Right kidney (tissue), 9 donors: ENCODE data around the gene SMIM1.
"Not testable (repeated sequence)": the region's sequence is repeated elsewhere in the genome, so short reads cannot be mapped to it uniquely, and the experiment has no call there.

Experiments
- DNase-seq: peaks from one replicate; pipeline ENCODE4 v3.0.0-alpha.2; 2016
- long read RNA-seq, 8 donors: transcript quantifications; one replicate each; lab custom pipeline, GENCODE V29; 2026

The SMIM1 gene, protein sequence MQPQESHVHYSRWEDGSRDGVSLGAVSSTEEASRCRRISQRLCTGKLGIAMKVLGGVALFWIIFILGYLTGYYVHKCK
- long read RNA-seq, donor 1, transcript SMIM1-204 (4 exons, 446 nt), result major isoform, 11 of 32 reads
- long read RNA-seq, donor 1, transcript SMIM1-201 (4 exons, 547 nt), result minor isoform, 6 of 32 reads
- long read RNA-seq, donor 1, partial matches to known transcripts, result 15 of 32 reads
- long read RNA-seq, donor 1, other reads (novel, unspliced or antisense), result 0 of 32 reads
- long read RNA-seq, donor 2, transcript SMIM1-204 (4 exons, 446 nt), result minor isoform, 11 of 37 reads
- long read RNA-seq, donor 2, transcript SMIM1-201 (4 exons, 547 nt), result major isoform, 15 of 37 reads
- long read RNA-seq, donor 2, partial matches to known transcripts, result 10 of 37 reads
- long read RNA-seq, donor 2, other reads (novel, unspliced or antisense), result 0 of 37 reads
- long read RNA-seq, donor 3, partial matches to known transcripts, result 0 of 7 reads
- long read RNA-seq, donor 3, other reads (novel, unspliced or antisense), result 0 of 7 reads
- long read RNA-seq, donor 4, transcript SMIM1-204 (4 exons, 446 nt), result major isoform, 8 of 15 reads
- long read RNA-seq, donor 4, partial matches to known transcripts, result 5 of 15 reads
- long read RNA-seq, donor 4, other reads (novel, unspliced or antisense), result 0 of 15 reads
- long read RNA-seq, donor 5, transcript SMIM1-204 (4 exons, 446 nt), result major isoform, 11 of 22 reads
- long read RNA-seq, donor 5, partial matches to known transcripts, result 8 of 22 reads
- long read RNA-seq, donor 5, other reads (novel, unspliced or antisense), result 0 of 22 reads
- long read RNA-seq, donor 6, transcript SMIM1-201 (4 exons, 547 nt), result minor isoform, 7 of 33 reads
- long read RNA-seq, donor 6, transcript SMIM1-204 (4 exons, 446 nt), result major isoform, 11 of 33 reads
- long read RNA-seq, donor 6, partial matches to known transcripts, result 15 of 33 reads
- long read RNA-seq, donor 6, other reads (novel, unspliced or antisense), result 0 of 33 reads
- long read RNA-seq, donor 7, transcript SMIM1-201 (4 exons, 547 nt), result minor isoform, 7 of 40 reads
- long read RNA-seq, donor 7, transcript SMIM1-204 (4 exons, 446 nt), result major isoform, 18 of 40 reads
- long read RNA-seq, donor 7, partial matches to known transcripts, result 15 of 40 reads
- long read RNA-seq, donor 7, other reads (novel, unspliced or antisense), result 0 of 40 reads
- long read RNA-seq, donor 8, transcript SMIM1-204 (4 exons, 446 nt), result major isoform, 10 of 17 reads
- long read RNA-seq, donor 8, transcript SMIM1-201 (4 exons, 547 nt), result minor isoform, 6 of 17 reads
- long read RNA-seq, donor 8, partial matches to known transcripts, result 0 of 17 reads
- long read RNA-seq, donor 8, other reads (novel, unspliced or antisense), result 0 of 17 reads

DNA sequence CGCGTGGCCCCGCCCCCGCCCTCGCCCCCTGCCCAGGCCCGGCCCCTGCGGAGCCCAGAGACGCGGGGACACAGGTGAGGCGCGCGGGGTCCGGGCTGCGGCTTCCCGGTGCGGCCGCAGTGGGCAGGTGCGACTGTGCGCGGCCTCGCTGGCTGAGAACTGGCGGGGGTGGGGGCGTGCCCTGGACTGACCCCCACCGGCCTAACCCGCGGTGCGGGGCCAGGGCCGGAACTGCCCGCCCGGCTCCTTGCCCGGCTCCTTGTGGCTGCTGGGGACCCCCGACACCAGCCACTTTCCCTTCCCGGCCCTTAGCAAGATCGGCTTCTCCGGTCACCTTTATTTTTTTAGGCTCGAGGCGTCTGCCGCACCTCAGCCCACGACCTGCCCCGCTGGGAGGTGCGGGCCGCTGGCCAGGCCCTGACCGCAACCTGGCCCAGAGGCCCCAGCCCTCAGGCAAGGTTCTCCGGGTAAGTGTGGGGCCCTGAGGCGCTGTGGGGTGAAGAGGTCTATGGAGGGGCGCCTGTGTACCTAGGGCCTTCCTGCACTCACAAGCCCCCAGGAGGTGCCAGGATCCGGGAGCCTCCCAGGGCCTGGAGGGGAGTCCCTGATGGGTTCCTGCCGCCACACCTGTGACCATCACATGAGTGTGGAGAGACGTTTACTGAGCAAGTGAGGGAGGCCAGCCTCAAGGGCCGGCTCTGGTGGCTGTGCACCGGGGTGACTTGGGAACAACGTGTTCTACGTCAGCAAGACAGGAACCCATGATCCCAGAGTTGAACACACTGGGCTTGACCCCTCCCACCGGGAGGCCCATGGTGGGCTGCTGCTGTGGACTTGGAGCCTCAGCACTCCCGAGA lies at the start of gene SMIM1:
Gene SMIM1 (plus strand): TSS at position 35 of the 857 bp plus-strand sequence. CDS start 2,625 bp downstream, outside the sequence.
- DNase-seq, result peak; percentile 70

DNA sequence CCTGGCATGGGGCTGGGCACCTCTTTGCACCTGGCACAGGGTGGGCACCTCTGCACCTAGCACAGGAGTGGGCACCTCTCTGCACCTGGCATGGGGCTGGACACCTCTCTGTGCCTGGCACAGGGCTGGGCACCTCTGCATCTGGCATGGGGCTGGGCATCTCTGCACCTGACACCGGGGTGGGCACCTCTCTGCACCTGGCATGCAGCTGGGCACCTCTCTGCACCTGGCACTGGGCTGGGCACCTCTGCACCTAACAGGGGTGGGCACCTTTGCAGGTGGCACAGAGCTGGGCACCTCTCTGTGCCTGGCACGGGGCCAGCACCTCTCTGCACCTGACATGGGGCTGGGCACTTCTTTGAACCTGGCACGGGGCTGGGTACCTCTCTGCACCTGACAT lies 49.7 kb upstream of the SMIM1 start:
- no peak for DNase-seq

DNA sequence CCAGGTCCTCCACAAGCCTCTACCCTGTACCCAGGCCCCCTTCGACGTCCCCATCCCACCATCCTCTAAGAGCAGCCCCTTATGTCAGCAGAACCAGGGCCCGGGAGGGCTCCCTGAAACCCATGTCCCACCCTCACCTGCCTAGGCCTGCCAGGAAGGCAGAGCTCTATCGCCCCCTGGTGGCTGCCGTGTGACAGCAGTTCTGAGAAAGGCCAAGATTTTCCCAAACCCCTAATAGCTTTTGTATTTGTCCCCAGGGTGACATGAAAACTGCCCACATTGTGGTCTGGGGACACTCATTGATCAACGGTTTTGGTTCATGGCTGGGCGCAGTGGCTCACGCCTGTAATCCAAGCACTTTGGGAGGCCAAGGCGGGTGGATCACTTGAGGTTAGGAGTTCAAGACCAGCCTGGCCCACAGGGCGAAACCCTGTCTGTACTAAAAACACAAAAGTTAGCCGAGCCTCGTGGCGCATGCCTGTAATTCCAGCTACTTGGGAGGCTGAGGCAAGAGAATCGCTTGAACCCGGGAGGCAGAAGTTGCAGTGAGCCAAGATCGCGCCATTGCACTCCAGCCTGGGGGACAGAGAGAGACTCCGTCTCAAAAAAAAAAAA lies 48.0 kb upstream of the SMIM1 start:
- DNase-seq, result not testable (repeated sequence)

DNA sequence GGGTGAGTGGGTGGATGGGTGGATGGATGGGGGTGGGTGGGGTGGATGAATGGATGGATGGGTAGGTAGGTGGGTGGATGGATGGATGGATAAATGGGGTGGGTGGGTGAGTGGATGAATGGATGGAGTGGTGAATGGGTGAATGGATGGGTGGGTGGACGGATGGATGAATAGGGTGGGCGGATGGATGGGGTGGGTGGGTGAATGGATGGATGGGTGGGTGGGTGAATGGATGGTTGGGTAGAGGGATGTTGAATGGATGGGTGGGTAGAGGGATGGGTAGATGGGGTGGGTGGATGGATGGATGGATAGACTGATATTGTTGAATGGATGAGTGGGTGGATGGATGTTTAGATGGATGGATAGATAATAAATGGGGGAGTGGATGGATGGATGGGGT lies 47.2 kb upstream of the SMIM1 start:
- DNase-seq, result no peak

DNA sequence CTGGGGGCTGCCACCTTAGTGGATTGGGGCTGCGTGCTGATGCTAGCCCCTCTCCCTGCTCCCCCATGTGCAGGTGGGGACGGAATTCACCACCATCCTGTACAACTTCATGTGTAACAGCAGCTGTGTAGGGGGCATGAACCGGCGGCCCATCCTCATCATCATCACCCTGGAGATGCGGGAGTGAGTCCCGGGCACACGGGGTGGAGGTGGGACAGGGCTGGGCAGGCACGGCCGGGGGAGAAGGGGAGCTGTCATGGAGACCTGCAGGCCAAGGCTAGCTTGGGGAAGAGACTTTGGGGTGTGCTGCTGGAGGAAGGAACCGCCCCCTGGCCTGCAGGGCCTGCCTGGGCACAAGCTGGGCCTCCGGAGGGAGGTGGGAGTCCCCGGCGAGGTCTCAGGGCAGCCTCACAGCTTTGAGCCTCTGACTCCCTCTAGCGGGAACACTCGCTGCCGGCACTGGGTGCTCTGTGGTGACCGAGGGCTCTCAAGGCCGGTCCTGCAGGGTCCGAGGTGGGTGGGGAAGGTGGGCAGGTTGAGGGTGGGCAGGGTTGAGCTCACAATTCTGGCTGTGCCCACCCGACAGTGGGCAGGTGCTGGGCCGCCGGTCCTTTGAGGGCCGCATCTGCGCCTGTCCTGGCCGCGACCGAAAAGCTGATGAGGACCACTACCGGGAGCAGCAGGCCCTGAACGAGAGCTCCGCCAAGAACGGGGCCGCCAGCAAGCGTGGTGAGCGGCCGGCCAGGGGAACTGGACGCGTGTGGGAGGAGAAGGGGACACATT lies 45.3 kb upstream of the SMIM1 start:
- no peak for DNase-seq

DNA sequence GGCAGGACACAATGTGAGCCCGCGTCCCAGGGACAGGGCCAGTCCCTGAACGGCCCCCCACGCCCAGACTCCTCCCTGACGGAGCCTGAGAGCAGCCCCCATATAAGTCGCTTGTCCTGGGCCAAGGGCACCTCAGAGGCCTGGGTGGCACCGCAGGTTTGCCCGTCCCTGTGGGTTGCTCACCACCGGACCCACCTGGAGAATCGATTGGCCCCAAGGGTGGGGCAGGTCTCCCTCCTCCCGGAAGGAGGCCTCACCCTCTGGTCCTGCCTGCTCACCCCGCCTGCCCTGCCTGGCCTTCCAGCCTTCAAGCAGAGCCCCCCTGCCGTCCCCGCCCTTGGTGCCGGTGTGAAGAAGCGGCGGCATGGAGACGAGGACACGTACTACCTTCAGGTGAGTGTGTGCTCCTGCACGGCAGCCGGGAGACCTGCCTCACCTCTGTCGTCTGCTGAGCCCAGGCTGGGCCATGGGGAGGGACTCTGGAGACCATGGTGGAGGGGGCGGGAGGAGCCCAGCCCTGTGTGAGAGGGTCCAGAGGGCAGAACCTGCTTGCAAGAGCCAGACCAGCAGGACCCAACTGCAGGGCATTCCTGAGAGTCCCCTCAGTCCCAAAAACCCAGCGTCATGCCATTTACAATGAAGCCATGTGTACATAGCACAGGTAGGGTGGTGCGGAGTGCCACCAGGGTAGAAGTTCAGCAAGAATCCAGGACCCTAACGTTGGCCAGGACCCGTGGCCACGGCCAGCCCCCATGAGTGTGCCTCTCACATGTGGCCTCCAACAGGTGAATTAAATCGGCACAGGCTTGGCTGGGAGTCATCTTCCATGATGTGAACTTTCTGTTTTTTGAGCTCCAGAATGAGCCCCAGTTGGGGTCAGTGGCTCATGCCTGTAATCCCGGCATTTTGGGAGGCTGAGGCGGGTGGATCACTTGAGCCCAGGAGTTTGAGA lies 44.4 kb upstream of the SMIM1 start:
- no peak for DNase-seq

DNA sequence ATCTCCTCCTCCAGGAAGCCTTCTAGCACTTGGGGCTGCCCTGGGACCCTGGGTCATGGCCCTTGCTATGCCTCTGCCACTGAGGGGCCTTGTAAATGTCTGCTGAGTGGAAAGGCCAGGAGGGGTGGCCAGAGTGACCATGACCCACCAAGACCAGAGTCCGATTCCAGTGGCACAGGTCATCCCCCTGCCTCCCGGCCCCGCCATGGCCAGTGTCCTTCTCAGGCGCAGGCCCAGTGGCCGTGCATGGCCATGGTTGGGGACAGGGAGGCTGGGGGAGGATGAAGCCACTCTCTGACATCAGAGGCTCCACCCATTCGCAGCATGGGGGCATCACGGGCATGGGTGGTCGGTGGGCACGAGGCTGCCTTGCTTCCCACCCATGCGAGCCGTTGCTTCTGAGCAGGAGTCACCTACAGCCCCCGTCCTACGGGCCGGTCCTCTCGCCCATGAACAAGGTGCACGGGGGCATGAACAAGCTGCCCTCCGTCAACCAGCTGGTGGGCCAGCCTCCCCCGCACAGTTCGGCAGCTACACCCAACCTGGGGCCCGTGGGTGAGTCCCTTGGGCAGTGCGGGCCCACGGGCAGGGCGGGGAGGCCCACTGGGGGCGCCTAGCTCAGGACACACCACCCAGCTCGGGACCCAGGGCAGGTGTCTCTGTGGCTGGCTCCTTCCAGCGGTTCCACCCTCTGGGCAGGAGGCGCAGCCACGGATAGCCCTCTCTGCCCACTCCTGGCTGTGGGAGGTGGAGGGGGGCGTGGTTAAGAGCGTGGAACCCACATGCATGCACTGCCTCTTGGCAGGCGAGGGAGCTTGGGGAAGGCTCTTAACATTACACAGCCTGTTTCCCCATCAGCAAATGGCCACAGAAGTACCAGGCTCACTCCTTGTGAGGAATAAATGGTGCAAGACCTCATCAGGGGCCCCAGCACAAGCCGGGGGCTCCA lies 42.7 kb upstream of the SMIM1 start:
- no peak for DNase-seq

DNA sequence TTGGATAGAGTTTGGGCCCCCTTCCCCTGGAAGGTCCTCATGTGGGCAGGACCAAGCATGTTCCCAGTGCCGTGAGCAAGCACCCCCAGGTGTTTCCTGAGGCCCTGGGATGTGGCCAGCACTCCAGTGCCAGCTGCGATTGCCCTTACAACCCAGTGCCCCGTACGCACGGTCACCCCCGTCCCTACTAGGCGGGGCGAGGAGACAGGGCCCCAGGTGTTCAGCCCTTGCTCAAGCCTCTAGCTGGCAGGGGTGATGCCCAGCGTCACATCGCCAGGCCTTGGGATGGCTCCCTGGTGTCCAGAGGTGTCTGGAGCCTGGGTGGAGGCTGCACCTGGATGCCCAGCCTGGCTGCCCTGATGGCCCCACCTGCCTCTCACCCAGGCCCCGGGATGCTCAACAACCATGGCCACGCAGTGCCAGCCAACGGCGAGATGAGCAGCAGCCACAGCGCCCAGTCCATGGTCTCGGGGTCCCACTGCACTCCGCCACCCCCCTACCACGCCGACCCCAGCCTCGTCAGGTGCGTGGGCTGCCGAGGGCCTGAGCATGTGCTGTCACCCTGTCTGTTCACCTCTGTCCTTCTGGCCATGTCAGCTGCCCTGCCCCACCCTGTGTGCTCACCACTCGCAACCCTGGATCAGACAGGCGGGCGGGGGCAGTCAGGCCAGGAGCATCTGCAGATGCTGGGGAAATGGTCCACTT lies 41.9 kb upstream of the SMIM1 start:
- no peak for DNase-seq

DNA sequence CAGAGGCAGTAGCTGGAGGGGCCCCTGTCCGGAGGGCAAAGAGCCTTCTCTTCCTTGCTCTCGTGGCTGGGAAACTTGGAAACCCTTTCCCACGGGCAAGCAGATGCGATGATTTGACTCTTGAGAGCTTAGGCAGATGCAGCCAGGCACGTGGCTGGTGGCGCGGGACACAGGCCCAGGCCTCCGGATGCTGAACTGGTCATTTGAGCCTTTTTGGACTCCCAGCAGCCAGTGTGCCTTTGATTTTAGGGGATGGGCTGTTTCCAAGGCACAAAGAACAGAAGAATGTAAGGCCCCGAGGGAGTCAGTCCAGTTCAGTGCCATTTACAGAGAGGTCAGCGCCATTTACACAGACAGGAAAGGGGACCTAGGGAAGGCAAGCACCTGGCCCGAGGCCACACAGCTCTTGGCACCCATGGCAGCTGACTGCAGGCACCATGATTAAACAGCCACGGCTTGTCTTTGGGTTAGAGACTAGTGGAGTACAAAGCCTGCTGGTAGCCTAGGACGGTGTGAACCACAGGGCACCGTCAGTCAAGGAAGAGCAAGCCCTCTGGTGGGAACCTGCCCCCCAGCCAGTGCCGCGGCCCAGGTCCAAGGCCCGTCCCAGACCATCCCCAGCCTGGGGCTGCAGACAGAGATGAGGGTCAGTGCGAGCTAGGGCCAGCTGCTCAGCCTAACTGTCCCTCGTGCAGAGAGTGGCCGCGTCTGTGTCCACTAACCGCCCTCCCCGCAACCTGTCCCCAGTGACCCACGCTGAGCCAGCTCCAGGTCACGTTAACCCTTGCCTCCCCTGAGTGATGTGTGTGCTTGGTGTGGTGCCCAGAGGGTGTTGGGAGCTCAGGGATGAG lies 40.7 kb upstream of the SMIM1 start:
- DNase-seq, result no peak

DNA sequence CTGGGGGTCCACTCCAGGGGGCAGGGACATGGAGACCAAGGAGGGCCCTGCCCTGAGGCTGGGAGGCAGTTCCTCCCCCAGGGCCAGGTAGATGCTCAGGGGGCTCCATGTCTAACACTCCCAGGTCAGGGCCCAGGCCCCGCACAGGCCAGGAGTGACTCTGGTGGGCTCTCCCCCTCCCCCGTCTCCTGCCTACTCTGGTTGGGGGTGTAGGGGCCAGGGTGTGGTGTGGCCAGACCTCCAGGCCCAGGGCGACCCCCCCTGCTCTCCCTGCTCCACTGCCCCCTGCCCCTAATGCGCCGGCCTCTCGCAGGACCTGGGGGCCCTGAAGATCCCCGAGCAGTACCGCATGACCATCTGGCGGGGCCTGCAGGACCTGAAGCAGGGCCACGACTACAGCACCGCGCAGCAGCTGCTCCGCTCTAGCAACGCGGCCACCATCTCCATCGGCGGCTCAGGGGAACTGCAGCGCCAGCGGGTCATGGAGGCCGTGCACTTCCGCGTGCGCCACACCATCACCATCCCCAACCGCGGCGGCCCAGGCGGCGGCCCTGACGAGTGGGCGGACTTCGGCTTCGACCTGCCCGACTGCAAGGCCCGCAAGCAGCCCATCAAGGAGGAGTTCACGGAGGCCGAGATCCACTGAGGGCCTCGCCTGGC lies 40.0 kb upstream of the SMIM1 start:
- DNase-seq, result peak; percentile 53

DNA sequence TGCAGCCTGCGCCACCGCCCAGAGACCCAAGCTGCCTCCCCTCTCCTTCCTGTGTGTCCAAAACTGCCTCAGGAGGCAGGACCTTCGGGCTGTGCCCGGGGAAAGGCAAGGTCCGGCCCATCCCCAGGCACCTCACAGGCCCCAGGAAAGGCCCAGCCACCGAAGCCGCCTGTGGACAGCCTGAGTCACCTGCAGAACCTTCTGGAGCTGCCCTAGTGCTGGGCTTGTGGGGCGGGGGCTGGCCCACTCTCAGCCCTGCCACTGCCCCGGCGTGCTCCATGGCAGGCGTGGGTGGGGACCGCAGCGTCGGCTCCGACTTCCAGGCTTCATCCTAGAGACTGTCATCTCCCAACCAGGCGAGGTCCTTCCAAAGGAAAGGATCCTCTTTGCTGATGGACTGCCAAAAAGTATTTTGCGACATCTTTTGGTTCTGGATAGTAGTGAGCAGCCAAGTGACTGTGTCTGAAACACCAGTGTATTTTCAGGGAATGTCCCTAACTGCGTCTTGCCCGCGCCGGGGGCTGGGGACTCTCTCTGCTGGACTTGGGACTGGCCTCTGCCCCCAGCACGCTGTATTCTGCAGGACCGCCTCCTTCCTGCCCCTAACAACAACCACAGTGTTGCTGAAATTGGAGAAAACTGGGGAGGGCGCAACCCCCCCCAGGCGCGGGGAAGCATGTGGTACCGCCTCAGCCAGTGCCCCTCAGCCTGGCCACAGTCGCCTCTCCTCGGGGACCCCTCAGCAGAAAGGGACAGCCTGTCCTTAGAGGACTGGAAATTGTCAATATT lies 39.3 kb upstream of the SMIM1 start:
- no peak for DNase-seq

DNA sequence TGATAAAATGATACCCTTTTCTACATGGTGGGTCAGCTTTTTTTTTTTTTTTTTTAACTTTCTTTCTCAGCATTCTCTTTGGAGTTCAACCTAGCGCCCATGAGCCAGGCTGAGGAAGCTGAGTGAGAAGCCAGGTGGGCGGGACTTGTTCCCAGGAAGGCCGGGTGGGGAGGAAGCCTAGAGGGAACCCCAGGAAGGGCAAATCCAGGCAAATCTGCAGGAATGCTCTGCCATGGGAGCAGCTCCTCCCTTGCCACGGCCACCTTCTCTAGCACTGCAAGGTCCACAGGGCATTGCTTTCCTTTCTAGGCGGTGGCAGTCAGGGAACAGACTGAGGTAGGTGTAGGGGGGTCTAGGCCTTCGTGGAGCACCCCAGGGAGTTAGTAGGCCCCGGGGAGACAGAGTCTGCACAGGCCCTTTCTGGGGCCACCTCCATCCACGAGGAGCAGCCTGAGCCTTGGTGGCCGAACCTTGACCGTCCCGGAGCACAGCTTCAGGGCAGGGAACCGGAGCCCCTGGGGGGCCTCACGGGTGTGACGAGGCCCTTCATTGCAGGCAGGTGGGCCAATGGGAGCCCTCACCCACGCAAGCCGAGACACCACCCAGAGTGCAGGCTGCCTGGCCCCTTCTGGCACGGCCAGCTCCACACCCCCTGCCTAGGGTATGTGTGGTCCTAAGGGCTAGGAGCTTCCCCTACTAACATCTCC lies 38.5 kb upstream of the SMIM1 start:
- no peak for DNase-seq

DNA sequence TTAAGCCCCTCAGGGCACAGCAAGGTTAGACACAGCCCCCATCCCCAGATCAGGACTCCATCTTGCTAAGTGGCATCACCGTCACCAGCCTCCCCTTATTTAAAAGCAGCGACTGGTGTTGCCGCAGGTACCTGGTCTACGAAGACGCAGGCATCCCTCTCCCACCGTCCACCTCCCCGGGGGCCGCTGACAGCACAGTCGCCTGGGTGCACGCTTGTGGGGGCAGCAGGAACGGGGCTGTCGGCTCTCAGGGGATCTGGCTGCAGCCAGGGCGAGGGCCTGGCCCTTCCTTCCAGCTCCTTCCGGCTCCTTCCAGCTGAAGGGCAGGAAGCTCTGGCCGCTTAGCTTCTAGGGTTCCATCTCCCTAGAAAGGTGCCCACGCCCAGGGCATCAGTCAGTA lies 37.9 kb upstream of the SMIM1 start:
- no peak for DNase-seq
